ENCODE results near the gene ELMO1. TPM values are rescaled to one million over a fixed set of nuclear protein-coding genes. Genes with fewer than 3 reads are reported as not detected.

The ELMO1 gene
- total RNA-seq, 1 experiment from 2014 or later = 7.8 TPM

DNA sequence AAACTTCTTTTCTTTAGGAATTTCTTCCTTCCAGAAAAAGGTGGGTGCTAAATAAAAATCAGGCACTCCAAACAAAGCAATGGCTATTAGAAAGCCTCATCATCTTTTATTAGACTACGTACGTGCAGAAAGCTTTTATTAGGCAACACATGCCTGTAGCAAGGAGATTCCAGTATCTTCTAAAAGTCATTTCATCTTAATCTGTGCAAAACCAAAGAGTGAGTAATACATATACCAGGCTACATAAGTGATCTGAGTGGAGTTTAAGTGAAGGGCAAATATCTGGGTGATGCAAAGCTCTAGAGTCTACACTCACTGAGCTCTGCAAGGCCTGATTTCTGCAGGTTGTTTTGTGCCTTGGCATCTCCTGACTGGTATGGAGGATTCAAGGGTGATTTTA is 231.7 kb downstream of the ELMO1 start:
- no peak overlapping the region for H3K4me2 ChIP-seq (ENCODE audit: insufficient read depth, insufficient read length, low read length)
- H3K4ac ChIP-seq (ENCODE audit: low read depth, low read length) = no peak overlapping the region
- no peak overlapping the region for H4K5ac ChIP-seq (ENCODE audit: insufficient read length, low read depth, low read length)
- no peak overlapping the region for H4K91ac ChIP-seq (ENCODE audit: insufficient read length, low read depth, low read length)
- no peak overlapping the region for H3K18ac ChIP-seq (ENCODE audit: insufficient read length, low read depth, low read length)
- Mint-ChIP-seq H3K27me3 (ENCODE audit: low read depth) (no peaks in the 10 kb centered on the region), H3K36me3 (ENCODE audit: insufficient read depth in 1 of 3, low read depth in 3 of 3) (peaks cover 2 to 5% (median 2%) of the 10 kb centered on the region in 3 experiments; a peak in 2 of 7 replicates), H3K9me3 (no peaks in the 10 kb centered on the region), H3K27ac (no peak overlapping the region), H3K4me3 (no peak overlapping the region), H3K4me1 (peaks cover 35 to 36% of the 10 kb centered on the region in 2 experiments)
- no peak overlapping the region for H2AFZ ChIP-seq (ENCODE audit: low read length)
- peaks cover 9% of the 10 kb centered on the region; the same call in 1 of the 2 replicates for H3K4me1 ChIP-seq (ENCODE audit: insufficient read depth, low read length)
- H2BK15ac ChIP-seq (ENCODE audit: low read depth, low read length) = no peak overlapping the region
- no peak overlapping the region for H3K14ac ChIP-seq (ENCODE audit: insufficient read depth, low read length)
- no peak overlapping the region for H3K9ac ChIP-seq (ENCODE audit: extremely low read depth, insufficient read length, low read length)
- no peaks in the 10 kb centered on the region for H3K27me3 ChIP-seq (ENCODE audit: insufficient read depth, low read length)
- no peak overlapping the region for H3T11ph ChIP-seq (ENCODE audit: low read length)
- no peaks in the 10 kb centered on the region for H3K79me1 ChIP-seq (ENCODE audit: insufficient read depth, low read depth, low read length, poor library complexity, severe bottlenecking)
- H2BK12ac ChIP-seq (ENCODE audit: insufficient read length, low read depth, low read length) = no peak overlapping the region
- no peaks in the 10 kb centered on the region for H3K79me2 ChIP-seq (ENCODE audit: insufficient read depth, low read length)
- H4K8ac ChIP-seq (replicated peaks; ENCODE audit: insufficient read length, low read depth, low read length) = no peak overlapping the region
- WGBS (ENCODE audit: extremely low coverage, insufficient read length, low lambda C conversion rate) = no CpG with 5 or more reads among the region's 2 CpGs
- H2BK120ac ChIP-seq (ENCODE audit: low read depth, low read length, poor library complexity, severe bottlenecking) = no peak overlapping the region
- H2BK5ac ChIP-seq (ENCODE audit: insufficient read length, low read length) = no peak overlapping the region
- H4K20me1 ChIP-seq (ENCODE audit: control insufficient read depth, insufficient read depth, insufficient read length) = no peaks in the 10 kb centered on the region
- TF ChIP-seq, protein P1, sequence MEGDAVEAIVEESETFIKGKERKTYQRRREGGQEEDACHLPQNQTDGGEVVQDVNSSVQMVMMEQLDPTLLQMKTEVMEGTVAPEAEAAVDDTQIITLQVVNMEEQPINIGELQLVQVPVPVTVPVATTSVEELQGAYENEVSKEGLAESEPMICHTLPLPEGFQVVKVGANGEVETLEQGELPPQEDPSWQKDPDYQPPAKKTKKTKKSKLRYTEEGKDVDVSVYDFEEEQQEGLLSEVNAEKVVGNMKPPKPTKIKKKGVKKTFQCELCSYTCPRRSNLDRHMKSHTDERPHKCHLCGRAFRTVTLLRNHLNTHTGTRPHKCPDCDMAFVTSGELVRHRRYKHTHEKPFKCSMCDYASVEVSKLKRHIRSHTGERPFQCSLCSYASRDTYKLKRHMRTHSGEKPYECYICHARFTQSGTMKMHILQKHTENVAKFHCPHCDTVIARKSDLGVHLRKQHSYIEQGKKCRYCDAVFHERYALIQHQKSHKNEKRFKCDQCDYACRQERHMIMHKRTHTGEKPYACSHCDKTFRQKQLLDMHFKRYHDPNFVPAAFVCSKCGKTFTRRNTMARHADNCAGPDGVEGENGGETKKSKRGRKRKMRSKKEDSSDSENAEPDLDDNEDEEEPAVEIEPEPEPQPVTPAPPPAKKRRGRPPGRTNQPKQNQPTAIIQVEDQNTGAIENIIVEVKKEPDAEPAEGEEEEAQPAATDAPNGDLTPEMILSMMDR (conservative IDR thresholded peaks at IDR 0.05) = no peak
- no peak overlapping the region for H3K27ac ChIP-seq (ENCODE audit: insufficient read length, low read depth, low read length)
- H2AK5ac ChIP-seq (ENCODE audit: insufficient read length, low read length) = no peak overlapping the region
- no peaks in the 10 kb centered on the region for H3K9me3 ChIP-seq (ENCODE audit: control insufficient read depth, low read depth, low read length)
- no peak overlapping the region for H3K56ac ChIP-seq (ENCODE audit: insufficient read length, low read depth, low read length)
- H3K23me2 ChIP-seq (ENCODE audit: insufficient read length, low read depth, low read length, poor library complexity, severe bottlenecking) = no peaks in the 10 kb centered on the region
- H3K23ac ChIP-seq (ENCODE audit: insufficient read length, low read depth, low read length) = no peak overlapping the region
- no peak for DNase-seq
- H2BK20ac ChIP-seq (ENCODE audit: low read depth, low read length, poor library complexity, severe bottlenecking) = no peak overlapping the region
